NCI-H82 (cell line): ENCODE results near the gene HERC2.
A peak's percentile ranks its signal among the peaks of the same experiment; 100 is the strongest.
"Not testable (repeated sequence)": the region's sequence is repeated elsewhere in the genome, so short reads cannot be mapped to it uniquely, and the experiment has no call there.

Source experiments
- DNase-seq: peaks from one replicate; lab custom pipeline; 2025; lab: John Stamatoyannopoulos, UW

Gene HERC2

GRCh38 chr15:28129231-28129848, 192.6 kb downstream of the HERC2 start:
- no peak for DNase-seq

GRCh38 chr15:28128031-28128430, 193.9 kb downstream of the HERC2 start:
- no peak for DNase-seq

- DNase-seq, result no peak
Observed at GRCh38 chr15:28127036-28127435, 194.9 kb downstream of the HERC2 start.

GRCh38 chr15:28125673-28126651, 196.0 kb downstream of the HERC2 start:
- DNase-seq, result peak; percentile 80

- no peak for DNase-seq
Observed at GRCh38 chr15:28124841-28125240, 197.1 kb downstream of the HERC2 start.

- DNase-seq, result peak; percentile 83
Observed at GRCh38 chr15:28123408-28124023, 198.5 kb downstream of the HERC2 start.

GRCh38 chr15:28122038-28122949, 199.7 kb downstream of the HERC2 start:
- no peak for DNase-seq

- not testable (repeated sequence) for DNase-seq
Observed at GRCh38 chr15:28121577-28121976, 200.4 kb downstream of the HERC2 start.

GRCh38 chr15:28120359-28120640, 201.7 kb downstream of the HERC2 start:
- DNase-seq, result no peak

GRCh38 chr15:28118531-28118930, 203.4 kb downstream of the HERC2 start:
- DNase-seq, result no peak

GRCh38 chr15:28118083-28118482, 203.9 kb downstream of the HERC2 start:
- no peak for DNase-seq

- DNase-seq, result no peak
Observed at GRCh38 chr15:28117432-28117990, 204.5 kb downstream of the HERC2 start.

- DNase-seq, result no peak
Observed at GRCh38 chr15:28116521-28117431, 205.2 kb downstream of the HERC2 start.

GRCh38 chr15:28115871-28116270, 206.1 kb downstream of the HERC2 start:
- DNase-seq, result no peak

GRCh38 chr15:28114721-28115622, 207.0 kb downstream of the HERC2 start:
- no peak for DNase-seq

GRCh38 chr15:28114114-28114455, 207.9 kb downstream of the HERC2 start:
- DNase-seq, result no peak

GRCh38 chr15:28113394-28114113, 208.4 kb downstream of the HERC2 start:
- DNase-seq, result no peak

GRCh38 chr15:28112962-28113361, 209.0 kb downstream of the HERC2 start:
- no peak for DNase-seq
